ENCODE data around the gene DPH1.

DNA sequence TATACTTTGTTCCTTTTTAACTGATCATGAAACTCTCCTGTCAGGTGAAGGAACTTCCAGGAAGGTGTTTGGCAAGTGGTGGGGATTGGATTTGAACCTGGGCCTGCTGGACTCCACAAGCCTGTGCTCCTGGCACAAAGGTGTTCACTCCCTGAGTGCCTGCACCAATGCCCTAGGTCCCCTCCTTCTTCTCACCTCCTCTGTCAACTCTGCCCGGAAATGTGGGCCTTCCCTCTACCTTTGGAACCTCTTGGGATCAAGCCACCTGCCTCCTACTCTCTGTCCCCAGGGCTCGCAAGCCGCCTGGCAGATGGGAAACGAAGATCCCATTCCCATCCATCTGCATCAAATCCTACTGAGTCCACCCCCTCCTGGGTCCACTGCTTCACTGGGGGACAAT is 44.9 kb upstream of the DPH1 start:
- no peak for TF ChIP-seq GABPA (IDR thresholded peaks at IDR 0.05 in 1 of 2, conservative IDR thresholded peaks at IDR 0.05 in 1 of 2)
- TF ChIP-seq, protein P1, sequence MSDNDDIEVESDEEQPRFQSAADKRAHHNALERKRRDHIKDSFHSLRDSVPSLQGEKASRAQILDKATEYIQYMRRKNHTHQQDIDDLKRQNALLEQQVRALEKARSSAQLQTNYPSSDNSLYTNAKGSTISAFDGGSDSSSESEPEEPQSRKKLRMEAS (IDR thresholded peaks at IDR 0.05), result no peak
- TF ChIP-seq, protein P2, sequence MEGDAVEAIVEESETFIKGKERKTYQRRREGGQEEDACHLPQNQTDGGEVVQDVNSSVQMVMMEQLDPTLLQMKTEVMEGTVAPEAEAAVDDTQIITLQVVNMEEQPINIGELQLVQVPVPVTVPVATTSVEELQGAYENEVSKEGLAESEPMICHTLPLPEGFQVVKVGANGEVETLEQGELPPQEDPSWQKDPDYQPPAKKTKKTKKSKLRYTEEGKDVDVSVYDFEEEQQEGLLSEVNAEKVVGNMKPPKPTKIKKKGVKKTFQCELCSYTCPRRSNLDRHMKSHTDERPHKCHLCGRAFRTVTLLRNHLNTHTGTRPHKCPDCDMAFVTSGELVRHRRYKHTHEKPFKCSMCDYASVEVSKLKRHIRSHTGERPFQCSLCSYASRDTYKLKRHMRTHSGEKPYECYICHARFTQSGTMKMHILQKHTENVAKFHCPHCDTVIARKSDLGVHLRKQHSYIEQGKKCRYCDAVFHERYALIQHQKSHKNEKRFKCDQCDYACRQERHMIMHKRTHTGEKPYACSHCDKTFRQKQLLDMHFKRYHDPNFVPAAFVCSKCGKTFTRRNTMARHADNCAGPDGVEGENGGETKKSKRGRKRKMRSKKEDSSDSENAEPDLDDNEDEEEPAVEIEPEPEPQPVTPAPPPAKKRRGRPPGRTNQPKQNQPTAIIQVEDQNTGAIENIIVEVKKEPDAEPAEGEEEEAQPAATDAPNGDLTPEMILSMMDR (IDR thresholded peaks at IDR 0.05; ENCODE audit: low read depth, low read length, missing input control), result no peak
- no peak for TF ChIP-seq TAF1 (conservative IDR thresholded peaks at IDR 0.05)
- TF ChIP-seq RXRA (IDR thresholded peaks at IDR 0.05), result peak in 1 of 2 donors; percentile 29
- TF ChIP-seq, protein P3, sequence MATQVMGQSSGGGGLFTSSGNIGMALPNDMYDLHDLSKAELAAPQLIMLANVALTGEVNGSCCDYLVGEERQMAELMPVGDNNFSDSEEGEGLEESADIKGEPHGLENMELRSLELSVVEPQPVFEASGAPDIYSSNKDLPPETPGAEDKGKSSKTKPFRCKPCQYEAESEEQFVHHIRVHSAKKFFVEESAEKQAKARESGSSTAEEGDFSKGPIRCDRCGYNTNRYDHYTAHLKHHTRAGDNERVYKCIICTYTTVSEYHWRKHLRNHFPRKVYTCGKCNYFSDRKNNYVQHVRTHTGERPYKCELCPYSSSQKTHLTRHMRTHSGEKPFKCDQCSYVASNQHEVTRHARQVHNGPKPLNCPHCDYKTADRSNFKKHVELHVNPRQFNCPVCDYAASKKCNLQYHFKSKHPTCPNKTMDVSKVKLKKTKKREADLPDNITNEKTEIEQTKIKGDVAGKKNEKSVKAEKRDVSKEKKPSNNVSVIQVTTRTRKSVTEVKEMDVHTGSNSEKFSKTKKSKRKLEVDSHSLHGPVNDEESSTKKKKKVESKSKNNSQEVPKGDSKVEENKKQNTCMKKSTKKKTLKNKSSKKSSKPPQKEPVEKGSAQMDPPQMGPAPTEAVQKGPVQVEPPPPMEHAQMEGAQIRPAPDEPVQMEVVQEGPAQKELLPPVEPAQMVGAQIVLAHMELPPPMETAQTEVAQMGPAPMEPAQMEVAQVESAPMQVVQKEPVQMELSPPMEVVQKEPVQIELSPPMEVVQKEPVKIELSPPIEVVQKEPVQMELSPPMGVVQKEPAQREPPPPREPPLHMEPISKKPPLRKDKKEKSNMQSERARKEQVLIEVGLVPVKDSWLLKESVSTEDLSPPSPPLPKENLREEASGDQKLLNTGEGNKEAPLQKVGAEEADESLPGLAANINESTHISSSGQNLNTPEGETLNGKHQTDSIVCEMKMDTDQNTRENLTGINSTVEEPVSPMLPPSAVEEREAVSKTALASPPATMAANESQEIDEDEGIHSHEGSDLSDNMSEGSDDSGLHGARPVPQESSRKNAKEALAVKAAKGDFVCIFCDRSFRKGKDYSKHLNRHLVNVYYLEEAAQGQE (IDR thresholded peaks at IDR 0.05), result no peak
- TF ChIP-seq, protein P4, sequence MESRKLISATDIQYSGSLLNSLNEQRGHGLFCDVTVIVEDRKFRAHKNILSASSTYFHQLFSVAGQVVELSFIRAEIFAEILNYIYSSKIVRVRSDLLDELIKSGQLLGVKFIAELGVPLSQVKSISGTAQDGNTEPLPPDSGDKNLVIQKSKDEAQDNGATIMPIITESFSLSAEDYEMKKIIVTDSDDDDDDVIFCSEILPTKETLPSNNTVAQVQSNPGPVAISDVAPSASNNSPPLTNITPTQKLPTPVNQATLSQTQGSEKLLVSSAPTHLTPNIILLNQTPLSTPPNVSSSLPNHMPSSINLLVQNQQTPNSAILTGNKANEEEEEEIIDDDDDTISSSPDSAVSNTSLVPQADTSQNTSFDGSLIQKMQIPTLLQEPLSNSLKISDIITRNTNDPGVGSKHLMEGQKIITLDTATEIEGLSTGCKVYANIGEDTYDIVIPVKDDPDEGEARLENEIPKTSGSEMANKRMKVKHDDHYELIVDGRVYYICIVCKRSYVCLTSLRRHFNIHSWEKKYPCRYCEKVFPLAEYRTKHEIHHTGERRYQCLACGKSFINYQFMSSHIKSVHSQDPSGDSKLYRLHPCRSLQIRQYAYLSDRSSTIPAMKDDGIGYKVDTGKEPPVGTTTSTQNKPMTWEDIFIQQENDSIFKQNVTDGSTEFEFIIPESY (IDR thresholded peaks at IDR 0.05), result no peak

Measured in liver (tissue), 3 donors.